H1 (cell line): ENCODE results near the gene RNASE9. TPM values are rescaled to one million over a fixed set of nuclear protein-coding genes. Genes with fewer than 3 reads are reported as not detected.

Experiments
- CTCF ChIA-PET: fragments of 300-600 bp; sonication (Branson Sonifier 250); formaldehyde crosslinking; loops from one replicate; lab custom pipeline; 2021; ENCODE audit not compliant: partially characterized antibody; lab: Charles Lee
- POLR2A ChIA-PET: fragments of 300-600 bp; sonication (Branson Sonifier 250); formaldehyde crosslinking; loops from one replicate; lab custom pipeline; 2021; ENCODE audit warnings: inconsistent platforms; ENCODE audit not compliant: partially characterized antibody; lab: Charles Lee
- DNase-seq, 2 experiments: peaks; one replicate each; pipeline versions ENCODE4 v3.0.0 to v3.0.0-alpha.2; 2010 to 2022; ENCODE audit warnings: low spot score in 2 of 2, low read depth in 1 of 2, mixed read lengths in 1 of 2
- FAIRE-seq: peaks from 2 replicates; lab custom pipeline; 2011; peaks lifted over from hg19 to GRCh38; lab: Jason Lieb, UNC
- H2AFZ ChIP-seq: 2 replicates; pipeline ENCODE4 v1.8.1; 2012; ENCODE audit warnings: low read length, inconsistent platforms
- H2AK5ac ChIP-seq: 2 replicates; pipeline ENCODE4 v1.6.1; 2013; ENCODE audit warnings: low read depth, low read length
- H2BK120ac ChIP-seq: replicated peaks from 2 replicates; pipeline ENCODE3; 2013; ENCODE audit warnings: low read depth, low read length, inconsistent platforms
- H2BK12ac ChIP-seq: 2 replicates; pipeline ENCODE4 v1.6.1; 2013; ENCODE audit warnings: low read depth, low read length
- H2BK15ac ChIP-seq: 2 replicates; pipeline ENCODE4 v1.6.1; 2013; ENCODE audit warnings: low read length
- H2BK20ac ChIP-seq: 2 replicates; pipeline ENCODE4 v1.6.1; 2013; ENCODE audit warnings: low read length
- H2BK5ac ChIP-seq: 2 replicates; pipeline ENCODE4 v1.6.1; 2013; ENCODE audit warnings: low read depth, low read length
- H3K14ac ChIP-seq: 2 replicates; pipeline ENCODE4 v1.6.1; 2013; ENCODE audit warnings: inconsistent platforms; ENCODE audit not compliant: insufficient read length
- H3K18ac ChIP-seq: 2 replicates; pipeline ENCODE4 v1.6.1; 2013; ENCODE audit warnings: low read length; ENCODE audit errors: extremely low read depth
- H3K23ac ChIP-seq: 2 replicates; pipeline ENCODE4 v1.6.1; 2013; ENCODE audit warnings: inconsistent platforms; ENCODE audit not compliant: insufficient read length
- H3K23me2 ChIP-seq: 2 replicates; pipeline ENCODE4 v1.6.1; 2013; ENCODE audit warnings: low read depth, low read length
- H3K27ac ChIP-seq: 2 replicates; pipeline ENCODE4 v1.6.1; 2011; ENCODE audit warnings: low read depth, low read length, inconsistent platforms
- H3K27me3 ChIP-seq, 4 experiments: replicated peaks in 1 of 4; 1 replicate in 1 of 4; 2 replicates in 3 of 4; pipeline versions ENCODE4 v1.6.1 to v1.8.1; 2011 to 2013; ENCODE audit warnings: low read length in 3 of 4, mild to moderate bottlenecking in 3 of 4, inconsistent platforms in 2 of 4, mixed read lengths in 2 of 4, moderate library complexity in 1 of 4; ENCODE audit not compliant: control insufficient read depth in 3 of 4, insufficient read depth in 3 of 4; ENCODE audit errors: extremely low read depth in 1 of 4
- H3K36me3 ChIP-seq, 4 experiments: 2 replicates each; pipeline versions ENCODE4 v1.6.1 to v1.8.1; 2011 to 2013; ENCODE audit warnings: mild to moderate bottlenecking in 4 of 4, low read length in 3 of 4, moderate library complexity in 2 of 4, control low read depth in 1 of 4, inconsistent platforms in 1 of 4; ENCODE audit not compliant: insufficient read depth in 4 of 4, control insufficient read depth in 2 of 4
- H3K4ac ChIP-seq: replicated peaks from 2 replicates; pipeline ENCODE3; 2013; ENCODE audit warnings: low read length, low read depth, mixed read lengths, inconsistent platforms; ENCODE audit not compliant: insufficient read length
- H3K4me1 ChIP-seq, 4 experiments: replicated peaks in 1 of 4; 1 replicate in 1 of 4; 2 replicates in 3 of 4; pipeline versions ENCODE4 v1.6.1 to v1.8.1; 2011 to 2013; ENCODE audit warnings: low read length in 3 of 4, inconsistent platforms in 2 of 4, mixed read lengths in 1 of 4; ENCODE audit not compliant: insufficient read depth in 4 of 4, control insufficient read depth in 3 of 4
- H3K4me2 ChIP-seq, 2 experiments: 2 replicates each; pipeline versions ENCODE4 v1.6.1 to v1.8.1; 2011 to 2013; ENCODE audit warnings: low read depth in 2 of 2, low read length in 2 of 2, control low read depth in 1 of 2, inconsistent platforms in 1 of 2, mild to moderate bottlenecking in 1 of 2; ENCODE audit not compliant: insufficient read depth in 1 of 2
- H3K4me3 ChIP-seq, 4 experiments: fragments of 200-600, 300-600 bp in 1 of 4; sonication (generic), shearing (Covaris generic), sonication (Bioruptor Twin) in 1 of 4; 2 replicates each; pipeline versions ENCODE4 v1.5.1 to v1.8.1; 2011 to 2016; ENCODE audit warnings: low read length in 4 of 4, low read depth in 3 of 4, control low read depth in 2 of 4, inconsistent platforms in 2 of 4, mild to moderate bottlenecking in 2 of 4, mixed read lengths in 1 of 4, moderate library complexity in 1 of 4; ENCODE audit not compliant: insufficient read depth in 2 of 4; ENCODE audit errors: extremely low read depth in 1 of 4
- H3K56ac ChIP-seq: replicated peaks from 2 replicates; pipeline ENCODE3; 2013; ENCODE audit warnings: low read depth, mild to moderate bottlenecking, mixed read lengths, low read length, inconsistent platforms; ENCODE audit not compliant: insufficient read length
- H3K79me1 ChIP-seq: 2 replicates; pipeline ENCODE4 v1.6.1; 2013; ENCODE audit warnings: low read depth, low read length, control low read depth
- H3K79me2 ChIP-seq, 2 experiments: 2 replicates each; pipeline versions ENCODE4 v1.6.1 to v1.8.1; 2012 to 2013; ENCODE audit warnings: low read length in 2 of 2, mild to moderate bottlenecking in 2 of 2, inconsistent platforms in 1 of 2; ENCODE audit not compliant: insufficient read depth in 2 of 2, control insufficient read depth in 1 of 2
- H3K9ac ChIP-seq, 4 experiments: replicated peaks in 1 of 4; 1 replicate in 1 of 4; 2 replicates in 3 of 4; pipeline versions ENCODE4 v1.6.1 to v1.8.1; 2011 to 2013; ENCODE audit warnings: low read depth in 3 of 4, low read length in 3 of 4, control low read depth in 2 of 4, mild to moderate bottlenecking in 2 of 4, moderate library complexity in 2 of 4, inconsistent platforms in 1 of 4; ENCODE audit errors: extremely low read depth in 1 of 4
- H3K9me3 ChIP-seq, 2 experiments: 2 replicates each; pipeline versions ENCODE4 v1.6.1 to v1.8.1; 2012 to 2013; ENCODE audit warnings: mild to moderate bottlenecking in 2 of 2, moderate library complexity in 2 of 2, control low read depth in 1 of 2, inconsistent platforms in 1 of 2, low read depth in 1 of 2, low read length in 1 of 2, mixed read lengths in 1 of 2; ENCODE audit not compliant: insufficient read depth in 2 of 2
- H4K20me1 ChIP-seq, 2 experiments: replicated peaks in 1 of 2; 2 replicates each; pipeline versions ENCODE3 to v1.8.1; 2011 to 2013; ENCODE audit warnings: inconsistent platforms in 2 of 2, low read length in 2 of 2, mild to moderate bottlenecking in 1 of 2; ENCODE audit not compliant: insufficient read depth in 2 of 2, control insufficient read depth in 1 of 2
- H4K5ac ChIP-seq: 2 replicates; pipeline ENCODE4 v1.6.1; 2013; ENCODE audit warnings: low read length, low read depth, mixed read lengths, inconsistent platforms; ENCODE audit not compliant: insufficient read length
- H4K8ac ChIP-seq: 2 replicates; pipeline ENCODE4 v1.8.0; 2013; ENCODE audit warnings: mild to moderate bottlenecking, moderate library complexity, low read length, inconsistent platforms; ENCODE audit not compliant: insufficient read depth; ENCODE audit errors: extremely low read depth
- H4K91ac ChIP-seq: replicated peaks from 2 replicates; pipeline ENCODE3; 2013; ENCODE audit warnings: low read length, mixed read lengths, inconsistent platforms; ENCODE audit not compliant: insufficient read length
- CBX8 ChIP-seq: fragments of 300-800, 300-1000 bp; sonication (generic); IDR thresholded peaks from 2 replicates; pipeline ENCODE4 v1.7.1; 2016; ENCODE audit warnings: low read depth, low read length, borderline replicate concordance
- NRF1 ChIP-seq: IDR thresholded peaks from 2 replicates; pipeline ENCODE4 v1.6.1; 2011; ENCODE audit warnings: mild to moderate bottlenecking, low read depth, low read length, improper control_type of control experiment
- RAD21 ChIP-seq, 2 experiments: IDR thresholded peaks in 1 of 2; conservative IDR thresholded peaks in 1 of 2; 2 replicates each; pipeline ENCODE4 v1.6.1; 2011; ENCODE audit warnings: low read depth in 2 of 2, low read length in 2 of 2, improper control_type of control experiment in 1 of 2, inconsistent platforms in 1 of 2, mild to moderate bottlenecking in 1 of 2, moderate library complexity in 1 of 2
- SP4 ChIP-seq: IDR thresholded peaks from 2 replicates; pipeline ENCODE4 v1.6.1; 2012; ENCODE audit warnings: low read length, inconsistent platforms
- TBP ChIP-seq: IDR thresholded peaks from 2 replicates; pipeline ENCODE4 v1.6.1; 2011; ENCODE audit warnings: low read depth, low read length, improper control_type of control experiment
- TEAD4 ChIP-seq: IDR thresholded peaks from 2 replicates; pipeline ENCODE4 v1.6.1; 2012; ENCODE audit warnings: low read depth, low read length, inconsistent platforms, mixed read lengths
- WGBS, 2 experiments: shearing (Covaris generic) in 1 of 2; methylation state at CpG; one replicate each; pipeline versions ENCODE4 v1.1.6 to v1.1.7; 2013 to 2015; ENCODE audit warnings: low lambda C conversion rate in 2 of 2, mixed read lengths in 2 of 2, inconsistent platforms in 1 of 2, low coverage in 1 of 2, missing lambda C conversion rate in 1 of 2; ENCODE audit not compliant: insufficient replicate concordance in 2 of 2, insufficient coverage in 1 of 2, insufficient read length in 1 of 2; ENCODE audit errors: extremely low coverage in 1 of 2, missing lambda C conversion rate in 1 of 2; 5-methylcytosine and 5-hydroxymethylcytosine counted together
- polyA plus RNA-seq, 7 experiments: library from polyadenylated mRNA; depleted of rRNA in 3 of 7; stranded (reverse) in 5 of 7; unstranded in 2 of 7; fragments of >200 nt in 5 of 7; fragments of 200-250 nt in 2 of 7; gene quantifications; 1 replicate in 5 of 7; 2 replicates in 1 of 7; 4 replicates in 1 of 7; pipeline versions ENCODE4 v1.2.1 to v1.2.3, GENCODE V29; 2011 to 2013; ENCODE audit warnings: missing spikeins in 2 of 7, mixed read lengths in 2 of 7
- total RNA-seq: library from RNA; stranded (reverse); fragmentation: NEBNext Ultra II Directional; extraction: Animal tissue kit (Norgen Biotek cat#: 25700); gene quantifications from 2 replicates; pipeline ENCODE4 v1.2.1, GENCODE V29; 2021

RNASE9 gene
- total and polyA plus RNA-seq, 2 of the 8 experiments (the other 6 are each of a cell fraction or from before 2014, with no cell fraction given): 0.06 TPM; not detected in 1

- Histone ChIP-seq H3K18ac (0 out of 2 replicates have a peak overlapping the region, but pooled peaks have one; percentile 27), H2AK5ac (no peak overlapping the region; the same call in 1 of the 2 replicates), H3K23me2 (no peaks in the 10 kb centered on the region), H2BK20ac (peak overlapping the region; percentile 95), H2BK12ac (peak overlapping the region; percentile 83; the same call in 1 of the 2 replicates), H3K36me3 (no peaks in the 10 kb centered on the region), H3K56ac (no peak overlapping the region), H3K4me3 (no peak overlapping the region), H4K8ac (no peak overlapping the region), H3K27me3 (peaks cover 0 to 2% (median 0%) of the 10 kb centered on the region in 4 experiments; a peak in 1 of 7 replicates), H4K5ac (no peak overlapping the region), H3K79me2 (no peaks in the 10 kb centered on the region), H3K14ac (no peak overlapping the region), H2BK120ac (peak overlapping the region; percentile 69), H3K23ac (no peak overlapping the region), H3K4me1 (peaks cover 7 to 13% (median 9%) of the 10 kb centered on the region in 4 experiments; a peak in 5 of 7 replicates), H2AFZ (no peak overlapping the region), H4K20me1 (no peaks in the 10 kb centered on the region), H2BK15ac (no peak overlapping the region), H3K4me2 (no peak overlapping the region; a peak in 1 of 4 replicates), H3K79me1 (no peaks in the 10 kb centered on the region), H3K4ac (no peak overlapping the region), H4K91ac (no peak overlapping the region), H3K9ac (no peak overlapping the region), H2BK5ac (peak overlapping the region; percentile 60; the same call in 1 of the 2 replicates), H3K27ac (no peak overlapping the region), H3K9me3 (no peaks in the 10 kb centered on the region)
- DNase-seq (peak in 1 of 2 experiments; percentile 41), FAIRE-seq (no peak)
- WGBS, 2 experiments: 87% methylated on average over 5 of the region's 5 CpGs; no CpG with 5 or more reads in 1 of the 2 experiments
- CTCF ChIA-PET: interaction anchor here (1.0 to 2.6 kb wide), 5 partner anchors 15 to 95 kb away, joined by 3 to 7 read pairs (median 6); no protein-coding TSS in a partner anchor
- POLR2A ChIA-PET: interaction anchor here (0.9 to 2.6 kb wide), 3 partner anchors 14 to 241 kb away, joined by 3 to 9 read pairs (median 5); partner anchors contain the start of genes PARP2 and PNP
- no peak for TF ChIP-seq SP4
- TF ChIP-seq CBX8: no peak
- no peak for TF ChIP-seq TEAD4
- TF ChIP-seq NRF1: no peak
- TF ChIP-seq TBP: no peak
- no peak for TF ChIP-seq RAD21 (IDR thresholded peaks at IDR 0.05 in 1 of 2, conservative IDR thresholded peaks at IDR 0.05 in 1 of 2; ENCODE audit: low read depth in 2 of 2, low read length in 2 of 2)
Measured at GRCh38 chr14:20583908-20584307, 23.1 kb upstream of the RNASE9 start.
